ENCODE measurements around the gene TMEM132D. TPM values are rescaled to one million over a fixed set of nuclear protein-coding genes. Genes with fewer than 3 reads are reported as not detected.

Gene TMEM132D
- total and polyA plus RNA-seq, 2 experiments from 2014 or later = 2.0 to 2.4 TPM

DNA sequence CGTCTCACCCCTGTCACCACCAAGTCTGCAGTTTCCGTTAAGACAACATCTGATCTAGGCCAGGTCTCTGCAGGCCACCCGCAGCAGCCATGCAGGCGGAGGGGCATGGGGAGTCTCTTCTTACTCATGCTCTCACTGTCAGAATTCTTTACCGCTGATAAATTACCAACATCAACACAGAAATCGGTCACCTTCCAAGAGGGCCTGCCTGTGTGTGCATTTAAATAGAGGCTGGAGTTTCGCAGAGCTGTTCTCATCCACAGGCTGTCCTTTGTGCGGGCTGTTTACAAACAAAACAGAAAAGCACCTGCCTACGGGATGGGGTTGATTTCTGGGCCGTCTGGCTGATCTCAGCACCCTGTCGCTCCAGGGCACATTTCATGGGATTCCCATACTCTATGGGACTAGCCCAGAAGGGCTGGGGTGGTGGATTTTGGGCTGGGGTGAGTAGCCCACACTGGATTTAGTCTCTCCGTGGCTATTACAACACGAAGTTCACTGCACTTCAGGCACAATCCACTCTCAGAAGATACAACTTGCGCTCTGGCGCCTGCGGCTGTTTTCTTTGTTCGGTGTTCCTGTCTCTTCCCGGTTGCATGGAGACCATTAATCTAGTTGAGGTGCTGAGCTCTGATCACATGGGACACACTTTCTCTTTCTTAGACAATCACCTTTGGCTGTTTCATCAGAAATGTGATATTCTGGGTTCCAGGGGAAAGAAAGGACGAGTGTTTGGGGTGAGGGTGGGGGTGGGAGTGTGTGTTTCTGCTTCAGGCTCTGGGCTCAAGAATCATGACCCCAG lies 719.5 kb downstream of the TMEM132D start:
- Histone ChIP-seq H3K4me3 (no peak overlapping the region), H3K79me2 (no peaks in the 10 kb centered on the region), H3K4me1 (ENCODE audit: insufficient read depth) (no peaks in the 10 kb centered on the region), H3K27me3 (no peaks in the 10 kb centered on the region), H2AFZ (no peak overlapping the region), H3K9me2 (replicated peaks; ENCODE audit: insufficient read depth) (no peaks in the 10 kb centered on the region), H3K4me2 (no peak overlapping the region), H3K36me3 (replicated peaks; ENCODE audit: insufficient read depth, low read depth) (no peaks in the 10 kb centered on the region), H3K27ac (no peak overlapping the region), H3K9me3 (ENCODE audit: low read depth) (no peaks in the 10 kb centered on the region), H4K20me1 (ENCODE audit: insufficient read depth, poor library complexity, severe bottlenecking) (no peaks in the 10 kb centered on the region)
- no peak for TF ChIP-seq EZH2phosphoT487 (IDR thresholded peaks at IDR 0.05; ENCODE audit: low read depth, severe bottlenecking, unreplicated experiment)
- TF ChIP-seq, protein P1, sequence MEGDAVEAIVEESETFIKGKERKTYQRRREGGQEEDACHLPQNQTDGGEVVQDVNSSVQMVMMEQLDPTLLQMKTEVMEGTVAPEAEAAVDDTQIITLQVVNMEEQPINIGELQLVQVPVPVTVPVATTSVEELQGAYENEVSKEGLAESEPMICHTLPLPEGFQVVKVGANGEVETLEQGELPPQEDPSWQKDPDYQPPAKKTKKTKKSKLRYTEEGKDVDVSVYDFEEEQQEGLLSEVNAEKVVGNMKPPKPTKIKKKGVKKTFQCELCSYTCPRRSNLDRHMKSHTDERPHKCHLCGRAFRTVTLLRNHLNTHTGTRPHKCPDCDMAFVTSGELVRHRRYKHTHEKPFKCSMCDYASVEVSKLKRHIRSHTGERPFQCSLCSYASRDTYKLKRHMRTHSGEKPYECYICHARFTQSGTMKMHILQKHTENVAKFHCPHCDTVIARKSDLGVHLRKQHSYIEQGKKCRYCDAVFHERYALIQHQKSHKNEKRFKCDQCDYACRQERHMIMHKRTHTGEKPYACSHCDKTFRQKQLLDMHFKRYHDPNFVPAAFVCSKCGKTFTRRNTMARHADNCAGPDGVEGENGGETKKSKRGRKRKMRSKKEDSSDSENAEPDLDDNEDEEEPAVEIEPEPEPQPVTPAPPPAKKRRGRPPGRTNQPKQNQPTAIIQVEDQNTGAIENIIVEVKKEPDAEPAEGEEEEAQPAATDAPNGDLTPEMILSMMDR (IDR thresholded peaks at IDR 0.05; ENCODE audit: poor library complexity) = no peak
- TF ChIP-seq EZH2 (IDR thresholded peaks at IDR 0.05; ENCODE audit: borderline replicate concordance) = no peak
- no peak for DNase-seq (ENCODE audit: low spot score)
- 60% methylated on average over 19 of the region's 19 CpGs for WGBS (ENCODE audit: low lambda C conversion rate, missing lambda C conversion rate)

DNA sequence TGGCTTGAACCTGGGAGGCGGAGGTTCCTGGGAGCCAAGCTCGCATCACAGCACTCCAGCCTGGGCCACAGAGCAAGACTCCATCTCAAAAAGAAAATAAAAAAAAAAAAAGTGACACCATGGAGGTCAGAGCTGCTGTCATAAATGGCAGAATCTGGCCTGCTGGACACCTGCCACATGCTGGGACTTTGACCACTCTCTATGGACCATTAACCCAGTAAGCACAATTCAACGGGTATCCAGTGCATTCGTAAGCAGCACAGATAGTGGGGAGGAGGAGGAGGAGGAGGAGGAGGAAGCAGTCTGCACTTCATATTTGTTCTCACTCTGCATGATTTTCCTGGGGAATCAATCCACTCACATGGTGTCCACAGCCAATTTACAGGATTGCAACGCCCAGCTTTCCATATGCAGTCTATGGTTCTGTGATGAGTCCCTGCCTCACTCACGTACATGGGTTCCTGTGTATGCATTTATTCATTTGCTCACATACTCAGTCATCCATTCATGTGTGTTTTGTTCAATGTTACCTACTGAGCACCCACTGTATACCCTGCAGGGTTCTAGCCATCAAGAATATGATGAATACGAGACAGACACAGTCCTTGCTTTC lies 723.8 kb downstream of the TMEM132D start:
- H3K4me1 ChIP-seq (ENCODE audit: insufficient read depth) = no peaks in the 10 kb centered on the region
- H3K27ac ChIP-seq = no peak overlapping the region
- no peak overlapping the region for H3K4me2 ChIP-seq
- H3K27me3 ChIP-seq = no peaks in the 10 kb centered on the region
- no peaks in the 10 kb centered on the region for H3K79me2 ChIP-seq
- H3K36me3 ChIP-seq (replicated peaks; ENCODE audit: insufficient read depth, low read depth) = no peaks in the 10 kb centered on the region
- TF ChIP-seq EZH2phosphoT487 (IDR thresholded peaks at IDR 0.05; ENCODE audit: low read depth, severe bottlenecking, unreplicated experiment) (no peak), EZH2 (IDR thresholded peaks at IDR 0.05; ENCODE audit: borderline replicate concordance) (no peak)
- TF ChIP-seq, protein P1 (IDR thresholded peaks at IDR 0.05; ENCODE audit: poor library complexity) = no peak
- H3K4me3 ChIP-seq = no peak overlapping the region
- DNase-seq (ENCODE audit: low spot score) = no peak
- no peaks in the 10 kb centered on the region for H3K9me3 ChIP-seq (ENCODE audit: low read depth)
- H2AFZ ChIP-seq = no peak overlapping the region
- no peaks in the 10 kb centered on the region for H3K9me2 ChIP-seq (replicated peaks; ENCODE audit: insufficient read depth)
- 89% methylated on average over 7 of the region's 7 CpGs for WGBS (ENCODE audit: low lambda C conversion rate, missing lambda C conversion rate)
- H4K20me1 ChIP-seq (ENCODE audit: insufficient read depth, poor library complexity, severe bottlenecking) = no peaks in the 10 kb centered on the region

DNA sequence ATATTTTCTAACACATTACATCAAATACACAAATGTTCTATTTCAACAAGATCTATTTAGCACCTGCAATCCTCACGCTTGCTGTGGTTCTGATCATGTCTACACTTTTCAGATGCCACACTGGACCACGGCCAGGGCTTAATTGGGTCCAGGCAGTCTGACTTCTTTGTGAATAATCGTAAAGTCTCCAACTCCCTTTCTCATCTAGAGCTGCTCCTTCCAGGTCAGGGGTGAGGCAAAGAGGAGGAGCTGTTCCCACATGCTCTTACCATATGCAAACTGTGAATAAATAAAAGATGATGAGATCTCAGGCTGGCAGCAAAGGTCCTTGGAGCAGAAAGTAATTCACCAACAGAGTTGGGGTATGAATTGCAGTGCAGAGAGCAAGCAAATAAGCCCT lies 733.9 kb downstream of the TMEM132D start:
- Histone ChIP-seq H3K79me2 (no peaks in the 10 kb centered on the region), H4K20me1 (ENCODE audit: insufficient read depth, poor library complexity, severe bottlenecking) (no peaks in the 10 kb centered on the region), H2AFZ (no peak overlapping the region), H3K9me2 (replicated peaks; ENCODE audit: insufficient read depth) (no peaks in the 10 kb centered on the region), H3K36me3 (replicated peaks; ENCODE audit: insufficient read depth, low read depth) (no peaks in the 10 kb centered on the region), H3K27me3 (no peaks in the 10 kb centered on the region), H3K4me3 (no peak overlapping the region), H3K4me1 (ENCODE audit: insufficient read depth) (no peaks in the 10 kb centered on the region), H3K27ac (no peak overlapping the region), H3K4me2 (no peak overlapping the region), H3K9me3 (ENCODE audit: low read depth) (no peaks in the 10 kb centered on the region)
- WGBS (ENCODE audit: low lambda C conversion rate, missing lambda C conversion rate) = 70% methylated on average over 3 of the region's 3 CpGs
- no peak for DNase-seq (ENCODE audit: low spot score)
- no peak for TF ChIP-seq EZH2 (IDR thresholded peaks at IDR 0.05; ENCODE audit: borderline replicate concordance)
- TF ChIP-seq EZH2phosphoT487 (IDR thresholded peaks at IDR 0.05; ENCODE audit: low read depth, severe bottlenecking, unreplicated experiment) = no peak
- TF ChIP-seq, protein P1 (IDR thresholded peaks at IDR 0.05; ENCODE audit: poor library complexity) = no peak
